Mucosa of stomach (tissue), 1 donor: ENCODE data around the gene EYS.

ENCODE experiments used
- H3K27me3 ChIP-seq: one replicate; pipeline ENCODE4 v1.7.0; 2013; ENCODE audit warnings: mild to moderate bottlenecking, low read length; ENCODE audit not compliant: control insufficient read depth, insufficient read depth
- H3K36me3 ChIP-seq: one replicate; pipeline ENCODE4 v1.7.0; 2013; ENCODE audit warnings: low read length; ENCODE audit not compliant: control insufficient read depth, insufficient read depth
- H3K4me1 ChIP-seq: one replicate; pipeline ENCODE4 v1.7.0; 2013; ENCODE audit warnings: mild to moderate bottlenecking, low read length; ENCODE audit not compliant: control insufficient read depth, insufficient read depth
- H3K4me3 ChIP-seq: one replicate; pipeline ENCODE4 v1.7.0; 2013; ENCODE audit warnings: low read length
- H3K9ac ChIP-seq: one replicate; pipeline ENCODE4 v1.7.0; 2013; ENCODE audit warnings: mild to moderate bottlenecking, low read length, moderate library complexity
- H3K9me3 ChIP-seq: one replicate; pipeline ENCODE4 v1.7.0; 2013; ENCODE audit warnings: mild to moderate bottlenecking, low read length, moderate library complexity; ENCODE audit not compliant: control insufficient read depth
- donor health status: Pancreatic carcinoma.

The EYS gene

DNA sequence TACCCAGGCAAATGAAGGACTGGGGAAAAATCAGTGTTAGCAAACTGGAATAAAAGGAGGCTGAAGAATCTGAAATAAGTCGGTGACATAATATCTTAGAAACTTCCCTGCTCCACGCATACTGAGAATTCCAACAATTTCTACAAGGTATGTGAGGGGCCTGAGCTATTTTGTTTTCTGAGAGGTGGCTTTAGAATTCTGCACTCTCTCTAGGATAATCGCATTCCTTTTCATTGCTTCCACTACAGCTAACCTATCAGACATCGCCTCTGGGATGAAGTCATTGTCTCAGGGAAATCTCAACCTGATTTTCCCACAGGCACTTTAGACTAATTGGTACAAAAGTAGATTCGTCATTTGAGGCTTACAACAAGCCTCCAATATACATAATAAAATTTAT is 1330.6 kb downstream of the EYS start:
- H3K27me3 ChIP-seq = no peaks in the 10 kb centered on the region
- no peaks in the 10 kb centered on the region for H3K9me3 ChIP-seq
- no peak overlapping the region for H3K9ac ChIP-seq
- H3K36me3 ChIP-seq = no peaks in the 10 kb centered on the region
- H3K4me3 ChIP-seq = no peak overlapping the region
- no peaks in the 10 kb centered on the region for H3K4me1 ChIP-seq

DNA sequence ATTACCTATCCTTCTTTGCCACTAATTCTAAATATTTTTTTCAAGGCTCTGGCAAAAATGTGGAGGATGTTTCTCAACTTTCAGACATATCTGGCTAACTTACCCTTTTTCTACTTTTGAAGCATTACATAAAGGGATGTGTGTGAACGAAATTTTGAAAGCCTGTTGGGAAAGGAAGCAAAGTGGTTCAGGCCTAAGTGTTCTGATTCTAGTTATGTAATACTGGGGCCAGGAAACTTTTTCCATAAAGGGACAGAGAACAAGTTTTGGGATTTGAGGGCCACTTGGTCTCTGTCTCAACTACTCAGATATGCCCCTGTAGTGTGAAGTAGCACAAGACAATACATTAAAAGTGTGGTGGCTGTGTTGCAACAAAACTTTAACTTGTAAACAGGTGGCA is 1349.6 kb downstream of the EYS start:
- H3K9me3 ChIP-seq = no peaks in the 10 kb centered on the region
- no peaks in the 10 kb centered on the region for H3K4me1 ChIP-seq
- H3K9ac ChIP-seq = no peak overlapping the region
- no peak overlapping the region for H3K4me3 ChIP-seq
- no peaks in the 10 kb centered on the region for H3K36me3 ChIP-seq
- no peaks in the 10 kb centered on the region for H3K27me3 ChIP-seq

DNA sequence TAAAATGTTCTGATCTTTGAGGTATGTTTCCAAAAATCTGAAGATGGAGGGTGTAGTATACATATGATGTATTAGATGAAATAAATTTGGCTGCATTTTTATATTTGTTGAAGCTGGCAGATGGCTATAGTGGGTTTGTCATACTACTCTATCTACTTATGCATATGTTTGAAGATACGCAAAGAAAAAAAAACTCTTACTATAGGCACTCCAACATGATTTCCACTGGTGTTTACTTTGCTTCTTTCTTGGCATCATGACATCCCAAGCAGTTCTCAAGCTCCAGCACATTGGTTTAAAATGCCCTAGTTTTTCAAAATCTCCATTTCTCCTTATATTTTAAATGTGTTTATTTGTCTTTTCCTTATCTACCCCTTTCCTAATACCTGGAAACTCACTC is 1359.6 kb downstream of the EYS start:
- H3K4me3 ChIP-seq = no peak overlapping the region

DNA sequence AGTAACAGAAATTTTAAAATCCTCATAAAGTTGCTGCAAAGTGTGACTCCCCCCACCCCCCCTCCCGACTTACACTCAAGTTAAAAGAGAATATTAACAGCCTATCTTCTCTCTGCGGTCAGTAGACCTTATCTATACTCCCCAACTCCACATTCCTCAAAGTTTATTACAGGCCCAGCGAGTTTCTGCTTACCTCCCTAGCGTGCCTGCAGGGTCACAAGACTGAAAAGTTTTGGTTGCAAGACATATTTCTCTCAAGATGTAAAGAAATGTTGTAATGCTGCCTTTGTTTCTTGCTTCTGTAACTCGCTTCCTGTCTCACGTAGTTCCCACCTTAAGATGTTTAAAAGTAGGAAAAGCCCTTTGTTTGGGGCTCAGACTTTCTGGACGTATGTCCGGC is 1371.8 kb downstream of the EYS start:
- Histone ChIP-seq H3K9me3 (no peaks in the 10 kb centered on the region), H3K36me3 (no peaks in the 10 kb centered on the region), H3K27me3 (no peaks in the 10 kb centered on the region), H3K4me1 (no peaks in the 10 kb centered on the region), H3K4me3 (no peak overlapping the region), H3K9ac (no peak overlapping the region)

More for the DNA sequence above, 1359.6 kb downstream of the EYS start:
- no peaks in the 10 kb centered on the region for H3K4me1 ChIP-seq
- no peaks in the 10 kb centered on the region for H3K9me3 ChIP-seq
- H3K36me3 ChIP-seq = no peaks in the 10 kb centered on the region
- no peaks in the 10 kb centered on the region for H3K27me3 ChIP-seq
- no peak overlapping the region for H3K9ac ChIP-seq

DNA sequence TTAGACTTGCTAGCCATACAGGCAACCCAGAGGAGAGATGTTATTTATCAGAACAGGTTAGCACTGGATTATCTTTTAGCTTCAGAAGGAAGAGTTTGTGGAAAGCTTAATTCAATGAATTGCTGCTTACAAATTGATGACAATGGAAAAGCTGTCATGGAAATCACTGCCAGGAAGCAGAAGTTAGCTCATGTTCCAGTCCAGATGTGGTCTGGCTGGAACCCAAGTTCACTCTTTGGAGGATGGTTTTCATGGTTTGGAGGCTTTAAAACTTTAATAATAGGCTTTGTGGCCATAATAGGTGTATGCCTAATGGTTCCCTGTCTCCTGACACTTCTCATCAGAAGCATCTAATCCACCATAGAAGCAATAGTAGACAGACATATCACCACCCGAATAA is 1372.4 kb downstream of the EYS start:
- H3K27me3 ChIP-seq = no peaks in the 10 kb centered on the region

DNA sequence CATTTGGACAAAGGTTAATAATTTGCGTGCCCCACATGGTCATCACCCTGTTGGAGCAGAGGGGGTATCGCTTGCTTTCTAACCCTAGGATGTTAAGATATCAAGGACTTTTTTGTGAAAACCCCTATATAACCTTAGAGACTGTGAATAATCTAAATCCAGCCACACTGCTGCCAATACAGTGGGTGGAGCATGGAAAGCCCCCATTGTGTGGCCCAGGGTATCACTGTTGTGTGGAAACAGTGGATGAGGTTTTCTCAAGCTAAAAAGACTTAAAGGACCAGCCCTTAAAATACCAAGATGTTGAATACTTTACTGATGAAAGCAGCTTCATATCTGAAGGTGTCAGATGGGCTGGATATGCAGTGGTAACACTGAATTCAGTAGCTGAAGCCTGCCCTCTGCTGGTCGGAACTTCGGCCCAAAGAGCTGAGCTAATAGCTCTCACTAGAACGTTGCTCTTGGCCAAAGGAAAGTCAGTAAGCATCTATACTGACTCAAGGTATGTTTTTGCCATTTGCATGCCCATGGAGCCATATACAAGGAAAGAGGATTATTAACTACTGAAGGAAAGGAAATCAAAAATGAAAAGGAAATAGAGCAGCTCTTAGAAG is 1376.2 kb downstream of the EYS start:
- Histone ChIP-seq H3K9ac (no peak overlapping the region), H3K36me3 (no peaks in the 10 kb centered on the region), H3K9me3 (no peaks in the 10 kb centered on the region), H3K4me3 (no peak overlapping the region), H3K4me1 (no peaks in the 10 kb centered on the region), H3K27me3 (no peaks in the 10 kb centered on the region)

More for the DNA sequence above, 1372.4 kb downstream of the EYS start:
- no peak overlapping the region for H3K9ac ChIP-seq
- H3K36me3 ChIP-seq = no peaks in the 10 kb centered on the region
- H3K9me3 ChIP-seq = no peaks in the 10 kb centered on the region
- no peaks in the 10 kb centered on the region for H3K4me1 ChIP-seq
- H3K4me3 ChIP-seq = no peak overlapping the region

DNA sequence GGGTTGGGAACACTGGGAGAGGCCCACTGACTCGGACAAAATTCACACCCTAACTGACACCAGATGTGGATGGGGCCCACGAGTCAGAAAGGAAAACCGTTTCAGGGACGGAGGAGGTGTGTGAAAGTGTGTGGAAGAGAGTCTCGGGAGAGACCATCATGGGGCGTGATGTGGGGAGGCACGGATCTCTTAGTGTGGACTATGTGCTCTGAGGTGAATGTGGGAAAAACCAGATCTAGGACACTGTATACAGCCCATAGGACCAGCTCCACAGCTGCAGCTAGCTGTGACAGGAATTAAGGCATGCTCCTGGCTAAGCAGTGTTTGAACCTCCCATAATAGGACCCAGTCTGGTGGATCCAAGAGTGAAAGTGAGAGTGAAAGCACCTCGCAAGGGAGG is 1380.1 kb downstream of the EYS start:
- no peak overlapping the region for H3K9ac ChIP-seq
- H3K27me3 ChIP-seq = no peaks in the 10 kb centered on the region
- no peaks in the 10 kb centered on the region for H3K4me1 ChIP-seq
- no peaks in the 10 kb centered on the region for H3K9me3 ChIP-seq
- no peak overlapping the region for H3K4me3 ChIP-seq
- H3K36me3 ChIP-seq = no peaks in the 10 kb centered on the region

DNA sequence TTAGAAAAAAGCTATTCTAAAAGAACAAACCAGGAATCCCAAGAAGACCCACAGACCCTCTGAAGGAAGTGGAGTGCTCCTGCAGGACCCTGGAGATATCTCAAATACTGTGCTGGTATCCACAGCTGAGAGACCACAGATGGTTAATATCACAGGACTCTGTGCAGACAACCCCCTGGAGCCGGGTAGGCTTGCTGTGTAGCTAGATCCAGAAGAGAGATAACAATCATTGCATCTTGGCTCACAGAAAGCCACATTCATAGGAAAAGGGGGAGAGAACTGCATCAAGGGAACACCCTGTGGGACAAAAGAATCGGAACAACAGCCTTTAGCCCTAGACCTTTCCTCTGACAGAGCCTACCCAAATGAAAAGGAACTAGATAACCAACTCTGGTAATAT is 1381.9 kb downstream of the EYS start:
- Histone ChIP-seq H3K36me3 (no peaks in the 10 kb centered on the region), H3K4me1 (no peaks in the 10 kb centered on the region), H3K4me3 (no peak overlapping the region), H3K9me3 (no peaks in the 10 kb centered on the region), H3K27me3 (no peaks in the 10 kb centered on the region), H3K9ac (no peak overlapping the region)

DNA sequence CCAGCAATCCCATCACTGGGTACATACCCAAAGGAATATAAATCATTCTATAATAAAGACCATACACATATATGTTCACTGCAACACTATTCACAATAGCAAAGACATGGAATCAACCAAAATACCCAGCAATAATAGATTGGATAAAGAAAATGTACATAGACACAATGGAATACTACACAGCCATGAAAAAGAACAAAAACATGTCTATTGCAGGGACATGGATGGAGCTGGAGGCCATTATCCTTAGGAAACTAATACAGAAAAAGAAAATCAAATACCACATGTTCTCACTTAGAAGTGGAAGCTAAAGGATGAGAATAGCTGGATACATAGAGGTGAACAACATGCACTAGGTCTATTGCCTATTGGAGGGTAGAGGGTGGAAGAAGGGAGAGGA is 1396.8 kb downstream of the EYS start:
- Histone ChIP-seq H3K4me1 (no peaks in the 10 kb centered on the region), H3K4me3 (no peak overlapping the region), H3K27me3 (no peaks in the 10 kb centered on the region), H3K36me3 (no peaks in the 10 kb centered on the region), H3K9ac (no peak overlapping the region), H3K9me3 (no peaks in the 10 kb centered on the region)

DNA sequence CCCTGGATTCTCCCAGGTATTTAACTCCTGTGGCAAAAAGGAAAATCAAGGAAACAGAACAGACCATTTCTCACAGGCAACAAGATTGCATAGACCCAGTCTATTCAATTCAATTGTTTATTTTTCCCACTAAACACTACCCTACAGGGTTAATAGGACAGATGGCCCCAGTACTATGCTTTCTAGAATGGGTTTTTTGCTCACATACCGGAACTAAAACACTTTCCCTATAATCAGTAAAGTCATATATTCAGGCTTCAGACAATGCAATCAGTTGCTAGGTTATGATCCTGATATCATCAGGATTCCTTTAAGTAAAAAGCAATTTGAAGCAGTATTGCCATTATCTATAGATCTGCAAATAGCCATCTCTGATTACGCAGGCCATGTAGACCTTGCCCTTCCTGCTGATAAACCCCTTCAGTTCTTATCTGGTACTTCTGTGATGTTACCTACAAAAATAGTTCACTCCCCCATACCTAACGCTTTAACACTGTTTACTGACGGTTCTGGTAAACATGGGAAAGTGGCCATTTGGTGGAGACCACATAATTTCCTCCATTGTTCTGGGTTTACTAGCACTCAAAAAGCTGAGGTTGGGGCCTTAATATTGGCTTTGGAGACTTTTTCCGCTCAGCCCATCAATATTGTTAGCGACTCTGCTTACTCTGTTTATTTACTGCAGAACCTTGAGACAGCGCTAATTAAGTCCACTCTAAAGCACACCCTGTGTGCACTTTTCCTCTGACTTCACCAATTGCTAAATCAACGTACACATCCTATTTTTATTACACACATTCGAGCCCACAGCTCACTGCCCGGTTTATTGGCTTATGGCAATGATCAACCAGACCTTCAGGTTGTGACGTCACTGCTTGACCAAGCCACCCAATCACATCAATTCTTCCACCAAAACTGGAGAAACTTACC is 1405.5 kb downstream of the EYS start:
- no peak overlapping the region for H3K4me3 ChIP-seq
- no peaks in the 10 kb centered on the region for H3K27me3 ChIP-seq
- no peaks in the 10 kb centered on the region for H3K36me3 ChIP-seq
- no peaks in the 10 kb centered on the region for H3K9me3 ChIP-seq
- H3K9ac ChIP-seq = no peak overlapping the region
- no peaks in the 10 kb centered on the region for H3K4me1 ChIP-seq

DNA sequence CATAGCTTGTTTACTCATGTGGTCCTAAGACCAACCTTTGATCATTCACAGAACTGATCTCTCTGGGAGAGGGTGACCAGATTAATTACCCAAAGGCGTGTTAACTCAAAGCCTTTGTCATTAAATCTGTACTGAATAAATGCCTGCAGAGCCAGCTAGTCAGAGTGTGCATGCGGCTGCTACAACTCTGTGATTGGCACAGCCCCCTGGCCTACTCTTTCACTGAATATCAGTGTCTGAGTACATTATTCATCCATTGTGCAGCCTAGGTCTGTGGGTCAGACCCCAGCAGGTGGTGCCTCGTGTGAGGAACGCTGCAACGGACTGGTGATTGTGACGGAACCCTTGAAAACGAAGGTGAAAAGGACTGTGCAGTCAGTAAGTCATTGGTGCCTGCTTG is 1407.8 kb downstream of the EYS start:
- no peaks in the 10 kb centered on the region for H3K36me3 ChIP-seq
- H3K27me3 ChIP-seq = no peaks in the 10 kb centered on the region
- H3K9ac ChIP-seq = no peak overlapping the region
- no peak overlapping the region for H3K4me3 ChIP-seq
- H3K9me3 ChIP-seq = no peaks in the 10 kb centered on the region
- no peaks in the 10 kb centered on the region for H3K4me1 ChIP-seq

DNA sequence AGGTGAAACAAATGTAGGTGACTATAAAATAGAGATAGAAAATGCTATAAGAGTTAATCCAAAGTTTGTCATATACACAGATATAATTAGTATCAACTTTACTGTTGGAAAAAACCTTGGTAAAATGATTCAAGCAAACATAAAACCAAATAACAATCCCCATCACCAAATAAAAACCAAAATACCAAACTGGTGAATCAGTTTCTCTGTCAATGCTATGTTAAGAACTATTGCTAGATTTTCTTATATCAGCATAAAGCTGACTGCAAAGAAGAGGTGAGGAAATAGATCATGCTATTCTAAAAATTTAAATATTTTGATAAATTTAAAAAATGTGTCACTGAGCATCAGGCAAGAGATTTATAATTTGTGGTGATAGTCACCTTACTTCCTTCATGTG is 1413.0 kb downstream of the EYS start:
- Histone ChIP-seq H3K4me1 (no peaks in the 10 kb centered on the region), H3K36me3 (no peaks in the 10 kb centered on the region), H3K9me3 (no peaks in the 10 kb centered on the region), H3K27me3 (no peaks in the 10 kb centered on the region), H3K4me3 (no peak overlapping the region), H3K9ac (no peak overlapping the region)
